Left ventricle myocardium inferior (tissue), 1 donor: ENCODE measurements around the gene KCNH8. TPM values are rescaled to one million over a fixed set of nuclear protein-coding genes. Genes with fewer than 3 reads are reported as not detected.

Source experiments
- DNase-seq: peaks from one replicate; pipeline ENCODE4 v3.0.0-alpha.2; 2020
- H3K27ac ChIP-seq: fragments of 200-600 bp; replicated peaks from 2 replicates; pipeline ENCODE4 v1.8.0; 2021
- H3K27me3 ChIP-seq: fragments of 200-600 bp; 2 replicates; pipeline ENCODE4 v1.8.0; 2021; ENCODE audit warnings: low read depth
- H3K36me3 ChIP-seq: fragments of 200-600 bp; 2 replicates; pipeline ENCODE4 v1.8.0; 2021
- H3K4me1 ChIP-seq: fragments of 200-600 bp; 2 replicates; pipeline ENCODE4 v1.8.0; 2021
- H3K4me3 ChIP-seq: fragments of 200-600 bp; 2 replicates; pipeline ENCODE4 v1.8.0; 2021; ENCODE audit warnings: mild to moderate bottlenecking, moderate library complexity
- H3K9me3 ChIP-seq: fragments of 200-600 bp; replicated peaks from 2 replicates; pipeline ENCODE4 v1.8.0; 2021
- CTCF ChIP-seq: fragments of 200-600 bp; IDR thresholded peaks from 2 replicates; pipeline ENCODE4 v1.8.0; 2021; ENCODE audit warnings: antibody characterized with exemption, mild to moderate bottlenecking, borderline replicate concordance
- intact Hi-C: fragments of 100-400 bp; cut with micrococcal nuclease; formaldehyde crosslinking; loops from one replicate; pipeline ENCODE4 v1.11.0; 2022
- total RNA-seq: library from RNA; stranded (reverse); fragmentation: NEBNext Ultra II Directional; extraction: Animal tissue kit (Norgen Biotek cat#: 25700); gene quantifications from one replicate; pipeline ENCODE4 v1.2.1, GENCODE V29; 2021
- donor health status: DM: no; HTN: yes; CAD: no; lungs with severe emphysema.

The KCNH8 gene
- total RNA-seq, 1 donor from 2014 or later, result 0.05 TPM

- no peak for DNase-seq
- no peaks in the 10 kb centered on the region for H3K9me3 ChIP-seq
- intact Hi-C loops, result no loop called here
- H3K27ac ChIP-seq, result no peak overlapping the region
- H3K4me1 ChIP-seq, result peaks cover 3% of the 10 kb centered on the region
- no peak overlapping the region for H3K4me3 ChIP-seq
- no peaks in the 10 kb centered on the region for H3K36me3 ChIP-seq
- H3K27me3 ChIP-seq, result no peaks in the 10 kb centered on the region
- TF ChIP-seq CTCF, result no peak
Measured at GRCh38 chr3:19364148-19364547, 215.8 kb downstream of the KCNH8 start.

GRCh38 chr3:19365471-19365870 lies 217.2 kb downstream of the KCNH8 start:
- Histone ChIP-seq H3K9me3 (no peaks in the 10 kb centered on the region), H3K36me3 (no peaks in the 10 kb centered on the region), H3K27ac (no peak overlapping the region), H3K27me3 (no peaks in the 10 kb centered on the region), H3K4me1 (peaks cover 3% of the 10 kb centered on the region), H3K4me3 (no peak overlapping the region)
- TF ChIP-seq CTCF, result no peak
- intact Hi-C loops, result no loop called here
- DNase-seq, result no peak

- Histone ChIP-seq H3K27ac (no peak overlapping the region), H3K9me3 (peaks cover 6% of the 10 kb centered on the region), H3K4me1 (no peaks in the 10 kb centered on the region), H3K36me3 (no peaks in the 10 kb centered on the region), H3K4me3 (no peak overlapping the region), H3K27me3 (no peaks in the 10 kb centered on the region)
- TF ChIP-seq CTCF, result no peak
- DNase-seq, result no peak
- intact Hi-C loops, result no loop called here
Measured at GRCh38 chr3:19384868-19385267, 236.6 kb downstream of the KCNH8 start.

GRCh38 chr3:19392150-19392549 lies 243.8 kb downstream of the KCNH8 start:
- H3K4me3 ChIP-seq, result no peak overlapping the region
- no peaks in the 10 kb centered on the region for H3K9me3 ChIP-seq
- H3K27me3 ChIP-seq, result no peaks in the 10 kb centered on the region
- no peak overlapping the region for H3K27ac ChIP-seq
- no peaks in the 10 kb centered on the region for H3K36me3 ChIP-seq
- no peaks in the 10 kb centered on the region for H3K4me1 ChIP-seq
- no peak for DNase-seq
- no peak for TF ChIP-seq CTCF
- intact Hi-C loops, result no loop called here

- Histone ChIP-seq H3K27ac (no peak overlapping the region), H3K9me3 (no peaks in the 10 kb centered on the region), H3K4me3 (no peak overlapping the region), H3K36me3 (no peaks in the 10 kb centered on the region), H3K4me1 (no peaks in the 10 kb centered on the region), H3K27me3 (no peaks in the 10 kb centered on the region)
- no peak for TF ChIP-seq CTCF
- intact Hi-C loops, result no loop called here
- DNase-seq, result no peak
Measured at GRCh38 chr3:19394946-19395345, 246.6 kb downstream of the KCNH8 start.

- Histone ChIP-seq H3K36me3 (no peaks in the 10 kb centered on the region), H3K4me3 (no peak overlapping the region), H3K27me3 (no peaks in the 10 kb centered on the region), H3K4me1 (no peaks in the 10 kb centered on the region), H3K27ac (no peak overlapping the region), H3K9me3 (no peaks in the 10 kb centered on the region)
- no peak for DNase-seq
- TF ChIP-seq CTCF, result no peak
- intact Hi-C loops, result no loop called here
Measured at GRCh38 chr3:19396726-19397125, 248.4 kb downstream of the KCNH8 start.
